ENCODE measurements around the gene PPM1F. TPM values are rescaled to one million over a fixed set of nuclear protein-coding genes. Genes with fewer than 3 reads are reported as not detected.

PPM1F gene
- total RNA-seq, 2 experiments from 2014 or later: 14.4 to 22.9 TPM

- no peaks in the 10 kb centered on the region for H3K27me3 Mint-ChIP-seq
- CTCF ChIA-PET: interaction anchor here (0.7 to 9.9 kb wide), 16 partner anchors 12 to 273 kb away, joined by 3 to 159 read pairs (median 4); partner anchors contain the start of genes PPIL2 and PPM1F
- H3K36me3 Mint-ChIP-seq: peaks cover 1% of the 10 kb centered on the region
- DNase-seq (no peak), ATAC-seq (no peak)
- H3K27ac Mint-ChIP-seq: no peak overlapping the region
- H3K9me3 Mint-ChIP-seq (ENCODE audit: low read depth): no peaks in the 10 kb centered on the region
- peaks cover 50% of the 10 kb centered on the region for H3K4me1 Mint-ChIP-seq
- H3K4me3 Mint-ChIP-seq: peak overlapping the region; percentile 76
Observed at GRCh38 chr22:21938906-21939305, 13.7 kb downstream of the PPM1F start.

GRCh38 chr22:21938071-21938822, 14.4 kb downstream of the PPM1F start:
- H3K36me3 Mint-ChIP-seq: peaks cover 1% of the 10 kb centered on the region
- H3K9me3 Mint-ChIP-seq (ENCODE audit: low read depth): no peaks in the 10 kb centered on the region
- ATAC-seq: peak; percentile 98
- H3K27ac Mint-ChIP-seq: peak overlapping the region; percentile 73
- CTCF ChIA-PET: interaction anchor here (0.6 to 9.9 kb wide), 29 partner anchors 12 to 280 kb away, joined by 3 to 159 read pairs (median 4); partner anchors contain the start of genes PPIL2, PPM1F and TOP3B
- peaks cover 50% of the 10 kb centered on the region for H3K4me1 Mint-ChIP-seq
- no peaks in the 10 kb centered on the region for H3K27me3 Mint-ChIP-seq
- DNase-seq: peak; percentile 92
- peak overlapping the region; percentile 76 for H3K4me3 Mint-ChIP-seq

- ATAC-seq: no peak
- CTCF ChIA-PET: interaction anchor here (0.6 to 9.9 kb wide), 26 partner anchors 13 to 279 kb away, joined by 3 to 159 read pairs (median 5); partner anchors contain the start of genes PPIL2, PPM1F and TOP3B
- Mint-ChIP-seq H3K27me3 (no peaks in the 10 kb centered on the region), H3K36me3 (peaks cover 1% of the 10 kb centered on the region), H3K4me1 (peaks cover 48% of the 10 kb centered on the region), H3K9me3 (ENCODE audit: low read depth) (no peaks in the 10 kb centered on the region), H3K4me3 (peak overlapping the region; percentile 76), H3K27ac (no peak overlapping the region)
- no peak for DNase-seq
Observed at GRCh38 chr22:21937821-21938070, 14.9 kb downstream of the PPM1F start.

GRCh38 chr22:21937041-21937820, 15.4 kb downstream of the PPM1F start:
- CTCF ChIA-PET: interaction anchor here (0.6 to 9.9 kb wide), 28 partner anchors 8 to 279 kb away, joined by 3 to 159 read pairs (median 4); partner anchors contain the start of genes PPIL2, PPM1F and TOP3B
- H3K27ac Mint-ChIP-seq: peak overlapping the region; percentile 19

DNA sequence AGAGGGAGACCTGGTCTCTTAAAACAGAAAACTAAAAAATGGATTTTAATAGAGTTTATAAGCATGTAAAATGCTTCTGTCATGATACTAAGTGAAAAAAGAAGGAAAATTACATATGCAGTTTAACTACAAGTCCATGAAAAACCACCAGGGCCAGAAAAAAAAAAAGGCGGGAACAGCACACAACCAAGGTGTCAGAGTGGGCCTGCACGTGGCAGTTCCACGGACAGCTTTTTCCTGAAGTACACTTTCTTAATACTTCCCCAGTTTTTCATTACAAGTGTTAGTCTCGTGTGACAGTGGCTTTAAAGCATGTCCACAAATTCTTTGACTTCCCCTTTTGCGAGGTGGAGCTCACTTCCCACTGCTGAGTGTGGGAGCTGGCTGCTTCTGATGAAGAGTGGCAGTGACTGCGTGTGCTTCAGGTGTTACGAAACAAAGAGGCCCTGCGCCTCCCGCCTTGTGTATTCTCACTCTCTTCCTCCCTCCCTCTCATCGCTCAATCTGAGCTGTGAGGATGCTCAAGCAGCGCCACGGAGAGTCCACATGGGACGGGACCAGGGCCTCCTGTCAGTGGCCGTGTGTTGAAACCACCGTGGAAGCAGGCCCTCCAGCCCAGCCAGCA, 16.4 kb downstream of the PPM1F start:
- ATAC-seq (no peak), DNase-seq (no peak)
- Mint-ChIP-seq H3K27me3 (no peaks in the 10 kb centered on the region), H3K36me3 (no peaks in the 10 kb centered on the region), H3K27ac (no peak overlapping the region), H3K4me3 (no peak overlapping the region), H3K9me3 (ENCODE audit: low read depth) (no peaks in the 10 kb centered on the region), H3K4me1 (peaks cover 33% of the 10 kb centered on the region)
- CTCF ChIA-PET: interaction anchor here (0.9 to 9.9 kb wide), 9 partner anchors 9 to 236 kb away, joined by 3 to 159 read pairs (median 4); partner anchors contain the start of genes PPM1F and TOP3B

More at GRCh38 chr22:21937041-21937820, 15.4 kb downstream of the PPM1F start:
- no peaks in the 10 kb centered on the region for H3K27me3 Mint-ChIP-seq
- H3K4me1 Mint-ChIP-seq: peaks cover 43% of the 10 kb centered on the region
- H3K4me3 Mint-ChIP-seq: no peak overlapping the region
- no peaks in the 10 kb centered on the region for H3K9me3 Mint-ChIP-seq (ENCODE audit: low read depth)
- ATAC-seq (no peak), DNase-seq (no peak)
- peaks cover 1% of the 10 kb centered on the region for H3K36me3 Mint-ChIP-seq

DNA sequence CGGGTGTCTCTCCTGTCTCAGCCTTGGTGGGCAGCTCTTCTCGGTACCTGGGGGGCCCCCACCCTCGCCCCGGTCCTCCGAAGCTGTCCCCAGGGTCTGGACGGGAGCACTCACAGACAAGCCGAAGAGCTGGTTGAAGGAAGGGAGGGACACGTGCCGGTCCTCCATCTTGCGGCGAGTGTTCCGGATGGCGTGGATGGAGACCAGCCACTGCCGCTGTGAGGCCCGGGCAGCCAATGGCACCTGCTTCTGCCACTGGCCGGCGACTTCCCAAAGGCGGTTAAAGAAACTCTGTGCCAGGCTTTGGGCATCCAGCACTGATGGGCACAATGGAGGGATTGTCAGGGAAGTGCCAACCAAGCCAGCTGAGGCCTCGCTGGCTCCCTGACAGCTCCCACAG, 18.7 kb downstream of the PPM1F start:
- Mint-ChIP-seq H3K27me3 (no peaks in the 10 kb centered on the region), H3K27ac (no peak overlapping the region), H3K4me3 (no peak overlapping the region), H3K9me3 (ENCODE audit: low read depth) (no peaks in the 10 kb centered on the region), H3K4me1 (peaks cover 15% of the 10 kb centered on the region), H3K36me3 (no peaks in the 10 kb centered on the region)
- ATAC-seq: no peak
- DNase-seq: no peak
- CTCF ChIA-PET: no interaction called here

- Mint-ChIP-seq H3K4me3 (no peak overlapping the region), H3K27ac (no peak overlapping the region), H3K4me1 (peaks cover 11% of the 10 kb centered on the region), H3K9me3 (ENCODE audit: low read depth) (no peaks in the 10 kb centered on the region), H3K27me3 (no peaks in the 10 kb centered on the region), H3K36me3 (no peaks in the 10 kb centered on the region)
- CTCF ChIA-PET: no interaction called here
- ATAC-seq: no peak
- DNase-seq: no peak
Observed at GRCh38 chr22:21933413-21933812, 19.2 kb downstream of the PPM1F start.

- Mint-ChIP-seq H3K27me3 (no peaks in the 10 kb centered on the region), H3K27ac (no peak overlapping the region), H3K9me3 (ENCODE audit: low read depth) (no peaks in the 10 kb centered on the region), H3K4me1 (peaks cover 3% of the 10 kb centered on the region), H3K4me3 (no peak overlapping the region), H3K36me3 (no peaks in the 10 kb centered on the region)
- ATAC-seq (no peak), DNase-seq (no peak)
- CTCF ChIA-PET: no interaction called here
Observed at GRCh38 chr22:21932347-21932746, 20.3 kb downstream of the PPM1F start.

DNA sequence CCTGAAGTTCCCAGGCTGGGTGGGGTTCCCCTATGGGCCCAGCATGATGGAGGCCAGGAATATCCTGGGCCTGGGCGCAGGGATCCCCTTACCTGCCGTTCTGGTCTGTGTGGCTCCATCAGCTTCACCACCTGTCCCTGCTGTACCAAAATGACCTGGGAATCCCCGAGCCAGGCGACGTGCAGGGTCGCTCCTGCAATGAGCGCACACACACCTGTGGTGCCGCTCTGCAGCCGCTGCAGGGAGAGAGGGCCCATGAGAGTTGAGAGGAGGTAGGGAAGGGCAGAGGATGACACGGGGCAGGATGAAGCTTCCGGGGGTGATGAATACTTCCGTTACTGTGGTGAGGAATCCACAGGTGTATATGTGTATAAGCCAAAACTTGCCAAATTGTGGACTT, 21.6 kb downstream of the PPM1F start:
- DNase-seq: no peak
- Mint-ChIP-seq H3K4me1 (no peaks in the 10 kb centered on the region), H3K4me3 (no peak overlapping the region), H3K27me3 (no peaks in the 10 kb centered on the region), H3K27ac (no peak overlapping the region), H3K9me3 (ENCODE audit: low read depth) (no peaks in the 10 kb centered on the region), H3K36me3 (no peaks in the 10 kb centered on the region)
- CTCF ChIA-PET: no interaction called here
- ATAC-seq: no peak

- Mint-ChIP-seq H3K9me3 (ENCODE audit: low read depth) (no peaks in the 10 kb centered on the region), H3K27me3 (no peaks in the 10 kb centered on the region), H3K4me3 (no peak overlapping the region), H3K4me1 (no peaks in the 10 kb centered on the region), H3K27ac (no peak overlapping the region), H3K36me3 (no peaks in the 10 kb centered on the region)
- no peak for ATAC-seq
- DNase-seq: no peak
- CTCF ChIA-PET: no interaction called here
Observed at GRCh38 chr22:21929253-21929652, 23.4 kb downstream of the PPM1F start.

DNA sequence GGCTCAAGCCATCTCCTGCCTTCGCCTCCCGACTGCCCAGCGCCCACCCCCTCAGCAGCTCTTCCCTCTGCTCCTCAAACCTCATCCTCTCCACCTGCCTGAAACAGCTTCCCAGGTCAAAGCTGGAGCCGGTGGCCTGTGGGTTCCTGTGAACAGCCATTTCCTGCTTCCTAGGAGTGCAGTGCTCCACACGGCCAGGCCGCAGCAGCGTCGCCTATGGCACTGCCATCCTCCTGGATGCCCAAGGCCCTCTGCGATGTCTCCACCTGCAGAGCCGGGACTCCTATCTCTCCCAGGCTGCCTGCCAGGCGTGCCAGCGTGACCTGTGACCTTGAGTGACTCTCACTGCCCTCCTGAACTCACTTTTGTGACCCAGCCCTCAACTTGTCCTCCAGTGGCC, 24.6 kb downstream of the PPM1F start:
- Mint-ChIP-seq H3K4me3 (no peak overlapping the region), H3K9me3 (ENCODE audit: low read depth) (no peaks in the 10 kb centered on the region), H3K4me1 (no peaks in the 10 kb centered on the region), H3K27ac (no peak overlapping the region), H3K27me3 (no peaks in the 10 kb centered on the region), H3K36me3 (no peaks in the 10 kb centered on the region)
- DNase-seq (no peak), ATAC-seq (no peak)
- CTCF ChIA-PET: interaction anchor here (0.6 kb wide), 1 partner anchor 207 kb away, joined by 3 read pairs; no protein-coding TSS in a partner anchor

DNA sequence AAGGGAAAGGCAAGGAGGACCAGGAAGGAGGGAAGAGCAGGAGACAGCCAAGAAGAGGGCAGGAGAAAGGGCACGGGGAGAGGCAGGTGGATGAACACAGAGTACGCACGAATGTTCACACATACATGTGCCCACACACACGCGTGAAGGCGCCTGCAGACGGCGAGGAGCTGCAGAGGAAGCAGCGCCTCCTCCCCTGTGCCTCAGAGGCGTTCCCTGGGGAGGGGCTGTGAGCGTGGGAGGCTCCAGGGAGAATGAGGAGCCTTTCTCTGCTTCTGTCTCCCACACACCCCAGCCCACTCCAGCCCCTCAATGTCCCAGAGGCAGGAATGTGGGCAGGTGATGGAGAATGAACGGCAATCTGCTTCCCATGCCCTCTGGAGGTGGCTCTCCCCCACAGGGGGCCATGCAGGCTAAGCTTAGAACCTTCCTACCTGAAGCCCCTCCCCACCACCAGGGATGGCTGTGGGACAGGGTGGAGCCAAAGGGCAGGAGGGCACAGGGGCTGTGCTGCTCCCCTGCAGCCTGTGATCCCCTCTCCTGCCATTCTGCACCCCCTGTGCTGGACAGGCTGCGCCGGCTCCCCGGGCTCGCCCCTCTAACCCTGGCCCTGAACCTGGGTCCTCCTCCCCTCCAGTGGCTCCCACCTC, 25.3 kb downstream of the PPM1F start:
- Mint-ChIP-seq H3K9me3 (ENCODE audit: low read depth) (no peaks in the 10 kb centered on the region), H3K27ac (no peak overlapping the region), H3K4me3 (no peak overlapping the region), H3K27me3 (no peaks in the 10 kb centered on the region), H3K36me3 (no peaks in the 10 kb centered on the region), H3K4me1 (no peaks in the 10 kb centered on the region)
- CTCF ChIA-PET: no interaction called here
- DNase-seq: no peak
- ATAC-seq: no peak

- Mint-ChIP-seq H3K4me1 (no peaks in the 10 kb centered on the region), H3K4me3 (no peak overlapping the region), H3K27me3 (no peaks in the 10 kb centered on the region), H3K9me3 (ENCODE audit: low read depth) (no peaks in the 10 kb centered on the region), H3K36me3 (no peaks in the 10 kb centered on the region), H3K27ac (no peak overlapping the region)
- DNase-seq (no peak), ATAC-seq (no peak)
- CTCF ChIA-PET: no interaction called here
Observed at GRCh38 chr22:21926728-21927127, 25.9 kb downstream of the PPM1F start.

Data from activated CD8-positive, alpha-beta memory T cell treated with anti-CD3 and anti-CD28 coated beads, Interleukin-2, amount 10 ng/mL, durations not matched to agents 7 days and 5 days (primary cell).